GM18951 (cell line): ENCODE results near the gene PLCH1.

Experiments used
- POLR2A ChIP-seq: IDR thresholded peaks from 4 replicates; pipeline ENCODE4 v1.6.1; 2011; ENCODE audit warnings: mild to moderate bottlenecking; ENCODE audit not compliant: insufficient read length, insufficient read depth; ENCODE audit errors: extremely low read depth
- in situ Hi-C: fragments of 300-500 bp; cut with MboI; formaldehyde crosslinking; loops from one replicate; pipeline ENCODE4 v1.12.0; 2022; ENCODE audit warnings: low sequenced_read_pairs, mixed read lengths, inconsistent platforms; ENCODE audit not compliant: unreplicated experiment

Gene PLCH1

GRCh38 chr3:155572085-155572484 lies 172.8 kb downstream of the PLCH1 start:
- in situ Hi-C loops = no loop called here
- TF ChIP-seq POLR2A = no peak

DNA sequence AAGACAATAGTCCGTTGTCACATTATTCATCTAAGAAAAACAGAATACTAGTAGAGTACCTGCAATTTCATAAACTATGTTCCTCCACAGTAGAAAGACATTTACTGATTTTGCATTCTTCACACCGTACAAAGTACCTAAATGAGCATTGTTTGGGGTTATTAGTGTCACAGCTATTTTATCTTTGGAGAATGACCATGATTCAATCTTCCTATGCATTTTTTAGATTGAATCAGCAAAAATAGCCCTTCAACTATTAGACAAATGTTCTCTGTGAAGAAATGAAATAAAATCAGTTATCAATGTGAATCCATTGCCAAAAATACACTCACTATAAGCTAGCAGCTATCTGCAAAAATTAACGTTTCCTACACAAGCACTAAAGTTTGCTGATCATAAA lies 176.6 kb downstream of the PLCH1 start:
- in situ Hi-C loops = no loop called here

DNA sequence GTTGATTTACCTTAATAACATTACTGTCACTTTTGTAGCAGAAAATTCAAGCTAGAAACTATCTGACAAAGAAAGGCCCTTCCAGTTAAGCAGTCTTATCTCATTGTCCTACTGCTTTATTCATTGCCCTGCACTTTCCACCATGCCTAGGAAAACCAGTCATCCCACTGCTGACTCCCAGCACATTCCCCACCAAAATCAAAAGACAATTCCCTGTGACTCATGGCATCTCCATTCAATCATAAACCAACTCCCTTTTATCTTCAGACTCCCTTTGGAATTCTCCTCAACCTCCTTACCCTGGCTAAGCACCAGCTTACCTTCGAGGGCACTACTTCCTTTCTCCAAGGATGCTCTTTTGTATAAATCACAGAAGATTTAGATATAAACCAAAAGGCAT lies 184.3 kb downstream of the PLCH1 start:
- in situ Hi-C loops = no loop called here
- TF ChIP-seq POLR2A = no peak

More for the DNA sequence above, 176.6 kb downstream of the PLCH1 start:
- no peak for TF ChIP-seq POLR2A

DNA sequence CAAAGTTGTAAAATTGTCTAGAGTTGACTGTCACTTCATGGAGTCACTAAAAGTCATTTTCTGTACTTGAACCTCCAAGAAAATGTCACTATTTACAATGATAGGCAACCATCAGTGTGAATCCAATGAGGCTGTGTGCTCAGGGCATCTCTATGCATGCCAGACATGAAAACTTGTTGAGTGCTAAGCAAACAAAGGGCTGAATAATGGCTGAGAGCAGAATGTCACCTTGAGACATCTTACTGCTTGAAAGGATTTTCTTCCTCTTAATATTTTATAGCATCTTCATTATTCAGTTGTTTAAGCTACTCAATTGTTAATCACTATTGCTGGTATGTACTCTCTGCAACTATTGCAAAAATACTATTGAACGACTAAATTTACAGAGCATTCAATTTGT lies 184.7 kb downstream of the PLCH1 start:
- in situ Hi-C loops = no loop called here
- no peak for TF ChIP-seq POLR2A

DNA sequence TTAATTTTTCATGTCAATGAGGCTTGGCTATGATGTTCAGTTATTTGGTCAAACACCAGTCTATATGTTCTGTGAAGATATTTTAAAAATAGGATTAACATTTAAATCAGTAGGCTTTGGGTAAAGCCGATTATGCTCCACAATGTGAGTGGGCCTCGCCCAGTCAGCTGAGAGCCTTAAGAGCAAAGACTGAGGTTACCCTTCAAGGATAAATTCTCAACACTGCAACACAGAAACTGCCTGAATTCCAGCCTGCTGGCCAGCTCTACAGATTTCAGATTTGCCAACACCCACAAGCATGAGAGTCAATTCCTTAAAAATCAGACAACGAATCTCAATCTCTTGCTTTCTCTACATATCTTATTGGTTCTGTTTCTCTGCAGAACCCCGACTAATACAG lies 188.3 kb downstream of the PLCH1 start:
- TF ChIP-seq POLR2A = no peak
- in situ Hi-C loops = no loop called here

DNA sequence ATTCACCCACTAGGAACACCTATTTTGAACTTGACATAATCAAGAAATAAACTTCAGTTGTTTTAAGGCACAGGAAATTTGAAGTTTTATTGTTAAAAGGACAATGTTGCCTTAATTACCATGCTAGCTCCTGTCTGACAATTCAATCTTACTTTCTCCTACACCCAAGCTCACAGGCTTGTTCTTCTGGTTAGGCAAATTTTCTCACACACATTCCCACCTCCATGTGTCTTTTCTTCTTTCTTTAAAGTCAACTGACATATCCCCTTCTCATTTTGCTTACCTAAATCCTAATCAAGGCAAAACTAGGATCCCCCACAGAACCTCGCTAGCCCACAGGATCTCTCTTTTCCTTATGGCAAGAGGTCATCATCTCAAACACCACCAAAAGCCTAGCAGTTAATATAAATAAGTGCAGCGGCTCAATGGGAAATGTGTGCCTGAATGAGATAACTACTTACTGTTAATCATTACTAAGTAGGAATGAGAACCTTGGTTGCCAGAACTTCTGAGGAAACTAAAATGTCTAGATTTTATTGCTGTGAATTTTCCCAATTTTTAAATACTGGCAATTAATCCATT lies 189.3 kb downstream of the PLCH1 start:
- TF ChIP-seq POLR2A = no peak
- in situ Hi-C loops = no loop called here

DNA sequence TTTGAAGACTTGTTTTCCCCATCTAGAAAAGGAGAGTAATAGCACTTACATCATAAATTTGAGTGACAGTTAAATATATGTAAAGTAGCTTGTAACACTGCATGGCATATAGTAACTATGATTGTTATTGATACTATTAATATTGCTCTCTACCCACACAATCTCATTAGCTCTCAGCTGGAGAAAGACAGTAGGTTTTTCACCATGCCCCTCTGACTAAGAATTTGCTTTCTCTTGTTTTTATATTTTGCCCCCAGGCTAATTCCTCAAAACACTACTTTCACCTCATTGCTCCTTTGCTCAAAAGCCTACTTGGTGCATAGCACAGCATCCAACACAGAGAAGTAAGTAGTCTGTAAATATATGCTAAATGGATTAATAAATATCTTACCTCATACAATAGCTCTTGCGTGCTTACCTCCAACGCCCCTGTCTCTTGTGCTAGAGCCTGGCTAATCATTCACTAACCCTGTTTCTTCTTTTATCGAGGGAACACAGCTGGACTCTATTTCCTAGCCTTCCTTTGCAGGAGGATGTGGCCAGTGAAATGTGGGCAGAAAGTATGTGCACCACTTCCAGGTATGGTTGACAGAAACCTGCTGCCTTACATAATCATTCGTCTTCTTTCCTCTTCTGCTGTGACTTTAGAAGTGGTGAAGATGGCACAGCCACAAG lies 190.0 kb downstream of the PLCH1 start:
- in situ Hi-C loops = no loop called here
- no peak for TF ChIP-seq POLR2A

- in situ Hi-C loops = no loop called here
- no peak for TF ChIP-seq POLR2A
Measured at GRCh38 chr3:155553780-155554179, 191.1 kb downstream of the PLCH1 start.

DNA sequence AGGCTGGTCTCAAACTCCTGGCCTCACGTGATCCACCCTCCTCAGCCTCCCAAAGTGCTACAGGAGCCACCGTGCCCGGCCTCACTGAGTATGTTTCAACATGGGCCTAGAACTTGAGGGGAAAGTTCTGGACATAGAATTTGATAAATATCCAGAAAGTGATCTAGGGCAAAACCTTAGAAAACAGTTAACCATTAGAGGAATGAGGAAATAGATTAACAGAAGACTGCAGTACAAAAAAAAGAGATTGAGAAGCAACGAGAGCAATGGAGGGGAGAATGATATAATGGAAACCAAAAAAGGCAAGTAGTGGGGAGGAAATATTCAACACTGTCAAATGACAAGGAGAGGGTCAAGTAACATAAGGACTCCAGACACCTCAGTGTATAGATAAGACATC lies 191.5 kb downstream of the PLCH1 start:
- no peak for TF ChIP-seq POLR2A
- in situ Hi-C loops = no loop called here

DNA sequence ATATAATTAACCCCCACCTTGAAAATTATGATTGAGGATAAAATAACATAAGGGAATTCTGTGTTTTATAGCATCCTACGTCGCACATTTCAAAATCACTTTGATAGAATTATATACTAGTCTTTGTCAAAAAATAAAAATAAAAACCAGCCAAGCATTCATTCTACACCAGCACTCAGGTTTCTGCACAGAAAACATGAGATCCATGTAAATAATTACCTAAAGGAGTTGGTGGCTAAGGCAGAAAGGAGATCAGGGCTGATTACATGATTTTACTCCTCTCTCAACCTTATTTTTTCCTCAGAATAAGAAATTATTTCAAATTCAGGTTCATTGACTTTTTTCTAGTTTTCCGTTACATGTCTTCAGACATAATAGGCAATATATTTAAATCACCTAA lies 194.5 kb downstream of the PLCH1 start:
- in situ Hi-C loops = no loop called here
- no peak for TF ChIP-seq POLR2A

DNA sequence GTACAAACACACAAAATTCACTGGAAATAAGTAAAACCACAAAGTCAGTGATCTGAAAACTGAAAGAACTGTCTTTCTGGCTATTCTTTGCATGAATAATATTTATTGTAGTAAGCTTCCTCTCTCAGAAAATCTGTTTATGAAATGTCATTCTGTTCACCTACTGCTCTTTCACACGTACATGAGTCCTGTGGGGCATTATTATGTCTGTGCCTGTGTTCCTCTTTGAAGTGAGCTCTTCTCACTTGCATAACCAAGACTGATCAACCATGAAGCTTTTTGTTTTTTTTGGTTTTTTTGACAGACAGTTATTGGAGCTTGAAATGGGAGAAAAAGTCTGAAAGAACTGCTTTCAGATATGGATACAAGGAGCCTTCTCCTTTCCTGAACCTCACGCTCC lies 195.8 kb downstream of the PLCH1 start:
- in situ Hi-C loops = no loop called here
- TF ChIP-seq POLR2A = no peak

GRCh38 chr3:155548195-155548594 lies 196.7 kb downstream of the PLCH1 start:
- in situ Hi-C loops = no loop called here

GRCh38 chr3:155535098-155535497 lies 209.8 kb downstream of the PLCH1 start:
- in situ Hi-C loops = no loop called here
- TF ChIP-seq POLR2A = no peak

More at GRCh38 chr3:155548195-155548594, 196.7 kb downstream of the PLCH1 start:
- TF ChIP-seq POLR2A = no peak

- in situ Hi-C loops = no loop called here
- no peak for TF ChIP-seq POLR2A
Measured at GRCh38 chr3:155528579-155528978, 216.3 kb downstream of the PLCH1 start.
